ENCODE measurements around the gene BARHL1.

DNA sequence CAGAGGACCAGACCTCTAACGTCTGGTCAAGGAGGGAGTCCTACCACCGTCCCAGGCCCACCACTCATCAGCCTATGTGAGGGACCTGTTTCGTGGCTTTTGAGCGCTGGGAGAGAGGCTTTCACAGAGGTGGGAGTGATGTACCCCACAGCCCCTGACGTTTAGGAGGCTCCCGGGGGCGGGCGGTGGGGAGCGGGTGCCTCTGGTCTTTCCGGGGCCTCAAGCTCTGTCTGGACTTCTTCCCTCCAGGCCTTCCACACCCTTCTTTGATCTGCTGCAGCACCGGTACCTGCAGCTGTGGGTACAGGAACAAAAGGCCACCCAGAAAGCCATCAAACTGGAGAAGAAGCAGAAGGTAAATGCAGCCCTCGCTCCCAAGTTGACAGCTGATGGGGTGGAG, 45.1 kb upstream of the BARHL1 start:
- TF ChIP-seq, protein P1, sequence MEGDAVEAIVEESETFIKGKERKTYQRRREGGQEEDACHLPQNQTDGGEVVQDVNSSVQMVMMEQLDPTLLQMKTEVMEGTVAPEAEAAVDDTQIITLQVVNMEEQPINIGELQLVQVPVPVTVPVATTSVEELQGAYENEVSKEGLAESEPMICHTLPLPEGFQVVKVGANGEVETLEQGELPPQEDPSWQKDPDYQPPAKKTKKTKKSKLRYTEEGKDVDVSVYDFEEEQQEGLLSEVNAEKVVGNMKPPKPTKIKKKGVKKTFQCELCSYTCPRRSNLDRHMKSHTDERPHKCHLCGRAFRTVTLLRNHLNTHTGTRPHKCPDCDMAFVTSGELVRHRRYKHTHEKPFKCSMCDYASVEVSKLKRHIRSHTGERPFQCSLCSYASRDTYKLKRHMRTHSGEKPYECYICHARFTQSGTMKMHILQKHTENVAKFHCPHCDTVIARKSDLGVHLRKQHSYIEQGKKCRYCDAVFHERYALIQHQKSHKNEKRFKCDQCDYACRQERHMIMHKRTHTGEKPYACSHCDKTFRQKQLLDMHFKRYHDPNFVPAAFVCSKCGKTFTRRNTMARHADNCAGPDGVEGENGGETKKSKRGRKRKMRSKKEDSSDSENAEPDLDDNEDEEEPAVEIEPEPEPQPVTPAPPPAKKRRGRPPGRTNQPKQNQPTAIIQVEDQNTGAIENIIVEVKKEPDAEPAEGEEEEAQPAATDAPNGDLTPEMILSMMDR (conservative IDR thresholded peaks at IDR 0.05 in 1 of 2, IDR thresholded peaks at IDR 0.05 in 1 of 2; ENCODE audit: low read depth in 1 of 2, low read length in 2 of 2) = no peak
- no peak for TF ChIP-seq EZH2 (IDR thresholded peaks at IDR 0.05; ENCODE audit: low read length, missing control alignments)

Data from fibroblast of lung (primary cell).